ENCODE data around the gene ZNF189.
A peak's percentile ranks its signal among the peaks of the same experiment; 100 is the strongest.
"Not testable (repeated sequence)": the region's sequence is repeated elsewhere in the genome, so short reads cannot be mapped to it uniquely, and the experiment has no call there.

Gene ZNF189

DNA sequence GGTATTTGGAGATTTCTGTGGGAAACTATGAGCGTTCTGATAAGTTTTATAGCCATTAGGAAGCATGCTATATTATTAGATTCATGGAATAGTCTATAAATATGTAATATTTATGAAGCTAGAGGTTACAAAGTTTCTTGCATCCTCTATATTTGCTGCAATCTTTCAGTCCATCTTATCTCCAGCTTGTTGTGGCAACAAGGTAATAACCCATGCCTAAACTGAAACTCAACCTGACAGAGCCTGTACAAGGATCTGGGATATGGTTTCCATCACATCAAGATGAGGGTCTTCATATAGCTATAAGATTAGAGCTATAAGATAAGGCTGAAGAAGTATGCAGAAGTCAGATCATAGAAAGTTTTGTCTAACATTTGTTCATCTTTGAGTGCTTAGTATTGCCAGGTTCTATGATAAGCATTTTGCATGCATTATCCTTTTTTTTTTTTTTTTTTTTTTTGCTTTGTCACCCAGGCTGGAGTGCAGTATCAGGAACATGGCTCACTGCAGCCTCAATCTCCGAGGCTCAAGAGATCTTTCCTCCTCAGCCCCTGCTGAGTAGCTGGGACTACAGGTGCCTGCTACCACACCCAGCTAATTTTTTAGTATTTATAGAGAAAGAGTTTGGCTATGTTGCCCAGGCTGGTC, 28.6 kb upstream of the ZNF189 start:
- no peaks in the 10 kb centered on the region for H3K9me3 Mint-ChIP-seq (ENCODE audit: low read depth)
- no peak overlapping the region for H3K27ac Mint-ChIP-seq
- peaks cover 12% of the 10 kb centered on the region for H3K27me3 Mint-ChIP-seq
- no peak overlapping the region for H3K4me3 Mint-ChIP-seq
- H3K4me1 Mint-ChIP-seq (ENCODE audit: low read depth): no peaks in the 10 kb centered on the region
- peaks cover 2% of the 10 kb centered on the region for H3K36me3 Mint-ChIP-seq

DNA sequence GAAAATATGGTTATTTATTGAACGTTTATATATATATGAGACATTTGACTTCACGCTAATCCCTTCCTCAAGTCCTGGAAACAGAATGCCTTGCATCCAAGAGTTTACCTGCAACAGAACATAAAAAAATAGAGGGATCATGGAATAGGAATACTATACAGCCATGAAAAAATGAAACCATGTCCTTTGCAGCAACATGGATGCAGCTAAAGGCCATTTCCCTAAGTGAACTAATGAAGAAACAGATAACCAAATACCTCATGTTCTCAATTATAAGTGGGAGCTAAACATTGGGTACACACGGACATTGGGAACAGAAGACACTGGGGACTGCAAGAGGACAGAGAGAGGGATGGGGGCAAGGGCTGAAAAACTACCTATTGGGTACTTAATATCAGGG, 26.8 kb upstream of the ZNF189 start:
- Mint-ChIP-seq H3K4me3 (no peak overlapping the region), H3K27me3 (peaks cover 13% of the 10 kb centered on the region)

DNA sequence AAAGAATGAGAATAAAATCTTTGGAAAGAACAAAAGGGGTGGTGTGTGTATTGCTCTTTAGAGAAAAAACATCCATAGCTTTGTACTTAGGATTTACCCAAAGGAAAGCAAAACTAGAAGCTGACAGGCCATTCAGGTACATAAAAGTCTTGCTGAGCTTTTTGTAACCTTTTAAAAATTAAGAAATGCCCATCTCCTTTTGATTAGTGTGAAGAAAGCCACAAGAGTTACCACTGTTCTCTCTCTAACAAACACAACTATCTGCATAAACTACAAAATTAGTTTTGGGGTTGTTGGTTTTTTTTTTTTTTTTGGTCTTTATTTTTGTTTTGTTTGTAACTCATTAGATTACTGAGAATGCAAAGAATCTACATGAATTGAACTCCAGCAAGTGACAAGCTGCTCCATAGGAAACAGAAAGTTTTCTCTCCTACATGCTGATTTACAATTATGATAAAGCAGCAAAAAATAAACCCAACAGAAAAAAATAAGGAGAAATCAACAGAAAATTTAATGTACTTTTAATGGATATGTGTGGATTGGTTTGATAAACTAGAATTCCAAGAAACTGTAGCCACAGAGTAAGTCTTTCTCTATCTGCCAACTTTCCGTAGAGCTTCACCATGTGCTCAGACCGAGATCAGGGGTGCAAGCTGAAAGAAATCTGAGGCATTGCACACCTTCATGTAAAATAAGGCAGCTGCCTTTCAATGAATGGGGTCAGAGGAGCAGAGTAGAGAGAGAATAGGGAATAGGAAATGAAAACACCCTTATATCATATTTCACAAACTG, 26.1 kb upstream of the ZNF189 start:
- H3K9me3 Mint-ChIP-seq (ENCODE audit: low read depth): no peaks in the 10 kb centered on the region
- peaks cover 2% of the 10 kb centered on the region for H3K36me3 Mint-ChIP-seq
- H3K4me1 Mint-ChIP-seq (ENCODE audit: low read depth): no peaks in the 10 kb centered on the region
- no peak overlapping the region for H3K27ac Mint-ChIP-seq
- H3K27me3 Mint-ChIP-seq: peaks cover 10% of the 10 kb centered on the region
- no peak overlapping the region for H3K4me3 Mint-ChIP-seq

More for the DNA sequence above, 26.8 kb upstream of the ZNF189 start:
- Mint-ChIP-seq H3K4me1 (ENCODE audit: low read depth) (no peaks in the 10 kb centered on the region), H3K36me3 (peaks cover 2% of the 10 kb centered on the region), H3K9me3 (ENCODE audit: low read depth) (no peaks in the 10 kb centered on the region), H3K27ac (no peak overlapping the region)

DNA sequence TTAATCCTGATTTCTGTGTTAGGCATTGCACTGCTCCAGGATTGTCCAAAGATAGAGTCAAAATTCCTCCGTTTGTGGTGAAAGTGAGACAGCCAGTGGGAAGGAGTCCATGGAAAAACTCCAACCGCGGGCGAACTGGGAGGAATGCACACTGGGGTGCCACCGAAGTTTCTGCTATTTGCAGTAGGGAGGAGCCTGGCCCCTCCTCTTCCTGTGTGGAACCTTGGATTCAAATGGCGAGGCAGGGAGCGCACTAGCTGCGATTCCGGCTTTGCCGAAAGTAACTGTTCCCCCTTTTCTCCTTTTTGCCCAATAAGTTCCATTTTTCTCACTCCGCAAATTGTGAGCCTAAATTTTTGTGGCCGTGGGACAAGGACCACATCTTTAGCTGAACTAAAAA, 23.1 kb upstream of the ZNF189 start:
- Mint-ChIP-seq H3K27me3 (peaks cover 8% of the 10 kb centered on the region), H3K36me3 (peaks cover 1% of the 10 kb centered on the region), H3K27ac (no peak overlapping the region), H3K4me1 (ENCODE audit: low read depth) (no peaks in the 10 kb centered on the region), H3K9me3 (ENCODE audit: low read depth) (no peaks in the 10 kb centered on the region), H3K4me3 (no peak overlapping the region)

DNA sequence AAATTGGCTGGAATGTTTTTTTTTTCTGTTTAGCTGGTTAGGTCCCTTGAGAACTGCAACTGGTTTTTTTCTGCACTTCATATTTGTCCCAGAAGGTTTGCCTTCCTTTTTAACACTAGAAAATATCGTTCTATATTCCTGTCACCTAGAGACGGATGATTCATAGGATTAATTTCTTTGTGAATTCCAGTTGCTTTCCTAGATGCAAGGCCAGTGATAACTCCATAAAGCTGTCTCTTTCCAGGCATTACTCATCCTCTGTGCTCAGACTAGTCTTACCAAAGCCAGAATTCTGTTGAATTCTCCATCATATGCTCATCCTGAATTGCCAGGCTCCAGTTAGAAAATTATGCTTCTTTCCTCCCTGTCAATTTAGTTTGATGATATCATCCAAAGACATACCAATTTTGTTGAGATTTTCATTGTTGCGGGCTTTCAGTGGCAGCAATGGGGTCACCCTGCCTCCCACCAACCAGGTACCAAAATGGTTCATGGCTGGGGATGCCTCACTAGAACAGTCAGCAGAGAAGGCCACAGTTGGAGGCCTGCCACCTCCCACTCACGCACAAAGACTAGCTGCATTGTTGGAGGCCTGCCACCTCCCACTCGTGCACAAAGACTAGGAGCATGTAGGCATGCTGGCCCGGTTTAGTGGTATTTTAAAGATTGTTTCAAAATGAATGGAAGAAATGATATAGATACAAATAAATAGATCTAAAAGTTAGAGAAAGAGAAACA, 22.4 kb upstream of the ZNF189 start:
- Mint-ChIP-seq H3K27ac (no peak overlapping the region), H3K4me3 (no peak overlapping the region), H3K27me3 (peaks cover 5% of the 10 kb centered on the region), H3K36me3 (no peaks in the 10 kb centered on the region), H3K9me3 (ENCODE audit: low read depth) (no peaks in the 10 kb centered on the region), H3K4me1 (ENCODE audit: low read depth) (no peaks in the 10 kb centered on the region)

DNA sequence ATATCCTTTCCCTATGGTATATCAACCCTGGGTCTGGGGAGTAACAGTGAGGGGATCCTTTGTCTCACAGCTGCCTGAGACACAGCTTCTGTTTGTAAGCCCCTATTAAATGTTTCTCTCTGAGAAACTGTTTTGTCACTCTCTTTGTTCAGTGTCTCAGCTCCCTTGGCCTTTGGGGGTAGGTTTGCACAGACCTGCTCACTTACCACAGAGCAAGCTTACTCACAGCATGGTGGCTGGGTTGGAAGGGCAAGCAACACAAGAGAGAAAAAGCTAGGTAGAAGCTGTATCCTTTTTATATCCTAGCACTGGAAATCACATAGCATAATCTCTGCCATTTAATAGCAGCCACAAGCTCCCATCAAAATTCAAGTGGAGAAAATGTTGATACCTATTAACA, 18.4 kb upstream of the ZNF189 start:
- Mint-ChIP-seq H3K9me3 (ENCODE audit: low read depth) (peaks cover 7% of the 10 kb centered on the region), H3K4me1 (ENCODE audit: low read depth) (no peaks in the 10 kb centered on the region), H3K27ac (no peak overlapping the region), H3K4me3 (no peak overlapping the region), H3K27me3 (peaks cover 2% of the 10 kb centered on the region), H3K36me3 (peaks cover 6% of the 10 kb centered on the region)

DNA sequence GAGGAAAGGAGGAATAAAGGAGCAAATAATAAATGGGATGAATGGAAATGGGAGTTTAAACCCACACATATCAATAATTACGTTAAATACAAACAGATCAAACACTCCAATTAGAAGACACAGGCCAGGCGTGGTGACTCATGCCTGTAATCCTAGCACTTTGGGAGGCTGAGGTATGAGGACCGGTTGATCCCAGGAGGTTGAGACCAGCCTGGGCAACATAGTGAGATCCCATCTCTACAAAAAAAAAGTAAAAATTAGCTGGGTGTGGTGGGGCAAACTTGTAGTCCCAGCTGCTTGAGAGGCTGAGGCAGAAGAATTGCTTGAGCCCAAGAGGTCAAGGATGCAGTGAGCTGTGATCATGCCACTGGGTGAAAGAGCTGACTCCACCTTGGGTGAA, 17.5 kb upstream of the ZNF189 start:
- H3K36me3 Mint-ChIP-seq: peaks cover 8% of the 10 kb centered on the region
- H3K9me3 Mint-ChIP-seq (ENCODE audit: low read depth): peaks cover 7% of the 10 kb centered on the region
- H3K27me3 Mint-ChIP-seq: no peaks in the 10 kb centered on the region
- H3K4me1 Mint-ChIP-seq (ENCODE audit: low read depth): no peaks in the 10 kb centered on the region
- H3K27ac Mint-ChIP-seq: no peak overlapping the region
- H3K4me3 Mint-ChIP-seq: no peak overlapping the region

DNA sequence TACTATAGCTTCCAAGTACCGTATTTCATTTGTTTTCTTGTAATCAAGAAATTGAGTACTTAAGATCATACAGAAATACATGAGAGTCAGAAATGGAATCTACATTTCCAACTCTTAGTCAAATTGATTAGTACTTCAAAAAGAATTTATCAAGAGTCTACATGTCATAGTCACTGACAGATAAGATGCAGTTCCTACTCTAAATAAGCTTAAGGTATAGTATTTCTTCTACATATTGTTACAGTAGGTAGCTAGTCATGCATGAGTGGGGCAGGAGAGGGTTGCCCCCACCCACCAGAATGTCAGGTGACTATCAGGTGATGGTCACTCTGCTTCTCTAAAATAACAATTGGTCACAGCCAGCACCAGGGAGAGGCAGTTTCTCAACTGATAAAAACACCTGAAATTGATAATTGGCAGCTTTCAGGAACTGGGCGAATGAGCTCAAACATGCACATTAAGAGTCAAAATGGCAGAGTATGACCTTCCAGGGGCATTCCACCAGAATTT, 16.8 kb upstream of the ZNF189 start:
- Mint-ChIP-seq H3K27ac (no peak overlapping the region), H3K9me3 (ENCODE audit: low read depth) (peaks cover 7% of the 10 kb centered on the region), H3K4me3 (no peak overlapping the region), H3K4me1 (ENCODE audit: low read depth) (no peaks in the 10 kb centered on the region), H3K36me3 (peaks cover 8% of the 10 kb centered on the region), H3K27me3 (no peaks in the 10 kb centered on the region)

DNA sequence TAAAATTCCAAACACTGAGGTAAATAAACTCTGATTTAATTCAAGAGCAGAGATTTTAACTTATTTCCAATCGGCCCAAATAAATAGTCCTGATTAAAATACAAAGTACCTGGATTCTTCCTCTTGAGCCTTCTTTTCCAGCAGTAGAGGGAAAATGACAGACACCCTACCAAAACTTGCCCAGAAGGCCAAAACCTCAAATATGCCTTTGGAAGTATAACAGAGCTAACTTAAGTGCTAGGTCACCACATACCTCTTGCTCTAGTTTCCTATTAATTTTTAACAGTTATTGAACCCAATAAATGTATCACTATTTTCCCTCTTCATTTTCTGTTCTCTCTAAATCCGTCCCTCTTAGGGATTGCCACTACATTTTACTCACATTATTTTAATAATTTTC, 15.3 kb upstream of the ZNF189 start:
- Mint-ChIP-seq H3K4me1 (ENCODE audit: low read depth) (peaks cover 6% of the 10 kb centered on the region), H3K36me3 (peaks cover 11% of the 10 kb centered on the region), H3K27ac (no peak overlapping the region), H3K9me3 (ENCODE audit: low read depth) (peaks cover 7% of the 10 kb centered on the region), H3K27me3 (no peaks in the 10 kb centered on the region), H3K4me3 (no peak overlapping the region)

DNA sequence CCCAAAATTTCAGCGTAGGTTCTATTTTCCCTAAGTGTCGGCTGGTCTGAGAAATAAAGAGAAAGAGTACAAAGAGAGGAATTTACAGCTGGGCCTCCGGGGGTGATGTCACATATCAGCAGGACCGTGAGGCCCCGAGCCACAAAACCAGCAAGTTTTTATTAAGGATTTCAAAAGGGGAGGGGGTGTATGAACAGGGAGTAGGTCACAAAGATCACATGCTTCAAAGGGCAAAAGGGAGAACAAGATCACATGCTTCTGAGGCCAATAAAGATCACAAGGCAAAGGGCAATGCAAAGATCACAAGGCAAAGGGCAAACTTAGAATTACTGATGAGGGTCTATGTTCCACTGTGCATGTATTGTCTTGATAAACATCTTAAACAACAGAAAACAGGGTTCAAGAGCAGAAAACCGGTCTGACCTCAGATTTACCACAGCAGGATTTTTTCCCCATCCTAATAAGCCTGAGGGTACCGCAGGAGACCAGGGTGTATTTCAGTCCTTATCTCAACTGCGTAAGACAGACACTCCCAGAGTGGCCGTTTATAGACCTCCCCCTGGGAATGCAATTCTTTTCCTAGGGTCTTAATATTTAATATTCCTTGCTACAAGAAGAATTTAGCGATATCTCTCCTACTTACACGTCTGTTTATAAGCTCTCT, 13.6 kb upstream of the ZNF189 start, which contains the start of gene BAAT:
Gene BAAT, minus strand, starts transcription at position 134 of the 664 bp plus-strand sequence. CDS start 13,602 bp downstream, outside the sequence.
- H3K4me3 Mint-ChIP-seq; H3K4me1 Mint-ChIP-seq (ENCODE audit: low read depth); H3K9me3 Mint-ChIP-seq (ENCODE audit: low read depth); H3K27me3 Mint-ChIP-seq; H3K27ac Mint-ChIP-seq: not testable (repeated sequence)
- peaks cover 11% of the 10 kb centered on the region for H3K36me3 Mint-ChIP-seq

DNA sequence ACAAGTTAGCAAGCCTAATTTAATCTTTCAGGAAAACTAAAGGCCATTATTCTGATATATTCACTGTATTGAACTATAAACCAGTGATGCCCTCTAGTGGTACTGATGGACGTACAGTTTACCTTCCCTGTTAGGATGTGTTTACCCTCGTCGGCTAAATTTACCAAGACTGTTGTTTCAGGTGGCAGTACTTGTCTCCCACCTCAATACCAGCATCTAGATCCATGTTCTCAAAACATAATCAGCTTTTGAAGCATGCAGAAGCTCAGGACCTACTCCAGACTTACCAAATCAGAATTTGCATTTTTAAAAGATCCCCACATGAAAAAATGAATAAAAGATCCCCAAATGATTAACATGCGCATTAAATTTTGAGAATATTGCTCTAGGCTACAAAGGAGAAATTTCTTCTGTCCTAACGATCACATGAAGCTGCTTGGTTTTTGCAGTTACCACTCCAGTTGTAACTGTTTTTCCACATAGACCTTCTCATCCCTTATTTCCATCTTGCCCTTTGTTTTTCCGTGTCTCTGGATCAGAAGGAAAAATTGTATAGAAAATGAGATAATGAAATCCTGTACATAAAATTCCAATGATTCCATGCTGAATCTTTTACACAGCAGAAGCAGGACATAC, 10.7 kb upstream of the ZNF189 start:
- Mint-ChIP-seq H3K27me3 (no peaks in the 10 kb centered on the region), H3K9me3 (ENCODE audit: low read depth) (peaks cover 12% of the 10 kb centered on the region), H3K27ac (peak overlapping the region; percentile 23), H3K4me1 (ENCODE audit: low read depth) (peaks cover 26% of the 10 kb centered on the region), H3K36me3 (peaks cover 22% of the 10 kb centered on the region), H3K4me3 (no peak overlapping the region)

DNA sequence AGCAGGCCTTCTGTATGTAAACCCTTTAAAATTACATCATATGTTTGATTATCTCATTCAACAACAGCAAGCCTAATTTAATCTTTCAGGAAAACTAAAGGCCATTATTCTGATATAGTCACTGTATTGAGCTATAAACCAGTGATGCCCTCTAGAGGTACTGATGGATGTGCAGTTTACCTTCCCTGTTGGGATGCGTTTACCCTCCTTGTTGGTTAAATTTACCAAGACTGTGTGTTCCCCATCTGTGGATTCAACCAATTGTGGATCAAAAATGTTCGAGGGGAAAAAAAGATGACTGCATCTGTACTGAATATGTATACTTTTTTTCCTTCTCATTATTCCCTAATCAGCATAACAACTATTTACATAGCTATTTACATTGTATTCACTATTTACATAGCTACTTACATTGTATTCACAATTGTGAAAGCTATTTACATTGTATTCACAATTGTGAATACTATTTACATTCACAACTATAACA, 10.1 kb upstream of the ZNF189 start:
- H3K4me3 Mint-ChIP-seq: no peak overlapping the region
- peaks cover 24% of the 10 kb centered on the region for H3K36me3 Mint-ChIP-seq
- no peaks in the 10 kb centered on the region for H3K27me3 Mint-ChIP-seq
- peaks cover 29% of the 10 kb centered on the region for H3K4me1 Mint-ChIP-seq (ENCODE audit: low read depth)
- H3K27ac Mint-ChIP-seq: peak overlapping the region; percentile 23
- H3K9me3 Mint-ChIP-seq (ENCODE audit: low read depth): peaks cover 14% of the 10 kb centered on the region

DNA sequence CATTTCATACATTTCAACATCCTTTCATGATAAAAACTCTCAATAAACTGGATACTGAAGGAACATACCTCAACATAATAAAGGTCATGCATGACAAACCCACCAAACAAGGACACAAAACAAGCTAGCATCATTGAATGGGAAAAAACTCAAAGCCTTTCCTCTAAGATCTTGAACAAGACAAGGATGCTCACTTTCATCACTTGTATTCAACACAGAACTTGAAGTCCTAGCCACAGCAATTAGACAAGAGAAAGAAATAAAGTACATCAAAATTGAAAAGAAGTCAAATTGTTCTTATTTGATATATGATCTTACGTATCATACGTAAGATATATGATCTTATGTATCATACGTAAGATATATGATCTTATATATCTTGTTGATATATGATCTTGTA, 5.5 kb upstream of the ZNF189 start:
- H3K9me3 Mint-ChIP-seq (ENCODE audit: low read depth): peaks cover 11% of the 10 kb centered on the region
- peak overlapping the region; percentile 30 for H3K4me3 Mint-ChIP-seq
- no peaks in the 10 kb centered on the region for H3K27me3 Mint-ChIP-seq
- H3K36me3 Mint-ChIP-seq: peaks cover 32% of the 10 kb centered on the region
- peaks cover 60% of the 10 kb centered on the region for H3K4me1 Mint-ChIP-seq (ENCODE audit: low read depth)
- no peak overlapping the region for H3K27ac Mint-ChIP-seq

DNA sequence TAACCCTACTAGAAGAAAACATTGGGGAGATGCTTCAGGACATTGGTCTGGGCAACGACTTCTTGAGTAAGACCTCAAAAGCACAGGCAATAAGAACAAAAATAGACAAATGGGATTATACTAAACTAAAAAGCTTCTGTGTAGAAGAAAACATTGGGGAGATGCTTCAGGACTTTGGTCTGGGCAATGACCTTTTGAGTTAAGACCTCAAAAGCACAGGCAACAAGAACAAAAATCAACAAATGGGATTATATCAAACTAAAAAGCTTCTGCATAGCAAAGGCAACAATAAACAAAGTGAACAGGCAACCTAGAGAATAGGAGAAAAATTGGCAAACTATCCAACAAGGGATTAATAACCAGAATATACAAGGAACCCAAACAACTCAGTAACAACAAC, 4.0 kb upstream of the ZNF189 start:
- H3K27ac Mint-ChIP-seq: no peak overlapping the region
- H3K4me3 Mint-ChIP-seq: peak overlapping the region; percentile 55
- peaks cover 11% of the 10 kb centered on the region for H3K9me3 Mint-ChIP-seq (ENCODE audit: low read depth)
- peaks cover 32% of the 10 kb centered on the region for H3K36me3 Mint-ChIP-seq
- H3K27me3 Mint-ChIP-seq: no peaks in the 10 kb centered on the region
- peaks cover 59% of the 10 kb centered on the region for H3K4me1 Mint-ChIP-seq (ENCODE audit: low read depth)
